Measurements from ENCODE around the gene ARHGAP23. TPM values are rescaled to one million over a fixed set of nuclear protein-coding genes. Genes with fewer than 3 reads are reported as not detected.
"Not testable (repeated sequence)": the region's sequence is repeated elsewhere in the genome, so short reads cannot be mapped to it uniquely, and the experiment has no call there.

Gene ARHGAP23
- polyA plus RNA-seq, 1 donor (not counting 4 experiments of a cell fraction or from before 2014, with no cell fraction given) = 6.1 TPM

GRCh38 chr17:38482039-38482699, 53.9 kb downstream of the ARHGAP23 start:
- H3K4me2 ChIP-seq (ENCODE audit: control insufficient read depth, extremely low read depth, insufficient read depth, low read depth, low read length); H3K9me3 ChIP-seq (ENCODE audit: control insufficient read depth, low read depth, low read length); H3K79me2 ChIP-seq (ENCODE audit: control insufficient read depth, insufficient read depth, low read length); H4K20me1 ChIP-seq (ENCODE audit: control insufficient read depth, extremely low read depth, insufficient read depth, low read length); dilution Hi-C loops (cut with MboI; ENCODE audit: extremely low pct_ligation_motif_present, low sequenced_read_pairs); H3K9ac ChIP-seq (ENCODE audit: control insufficient read depth, extremely low read depth, insufficient read depth, low read length); H3K27ac ChIP-seq (ENCODE audit: control insufficient read depth, insufficient read depth, low read length); H3K9me1 ChIP-seq (ENCODE audit: control insufficient read depth, extremely low read depth, insufficient read depth, low read length); H3K4me3 ChIP-seq (ENCODE audit: control insufficient read depth in 2 of 3, extremely low read depth in 1 of 3, insufficient read depth in 2 of 3, low read depth in 1 of 3, low read length in 3 of 3); H3K4me1 ChIP-seq (ENCODE audit: control insufficient read depth, extremely low read depth, insufficient read depth, low read length); H2AFZ ChIP-seq (ENCODE audit: control insufficient read depth, low read length); H3K27me3 ChIP-seq (ENCODE audit: control insufficient read depth, extremely low read depth, insufficient read depth, low read length); DNase-seq (ENCODE audit: low read depth, low spot score); FAIRE-seq: not testable (repeated sequence)
- H3K36me3 ChIP-seq (ENCODE audit: control insufficient read depth in 2 of 2, extremely low read depth in 1 of 2, insufficient read depth in 2 of 2, low read length in 2 of 2) = peaks cover 7 to 14% of the 10 kb centered on the region in 2 experiments

GRCh38 chr17:38482700-38483043, 54.4 kb downstream of the ARHGAP23 start:
- H3K9ac ChIP-seq (ENCODE audit: control insufficient read depth, extremely low read depth, insufficient read depth, low read length); H3K4me2 ChIP-seq (ENCODE audit: control insufficient read depth, extremely low read depth, insufficient read depth, low read depth, low read length); H3K4me1 ChIP-seq (ENCODE audit: control insufficient read depth, extremely low read depth, insufficient read depth, low read length); H2AFZ ChIP-seq (ENCODE audit: control insufficient read depth, low read length); H3K27ac ChIP-seq (ENCODE audit: control insufficient read depth, insufficient read depth, low read length); H4K20me1 ChIP-seq (ENCODE audit: control insufficient read depth, extremely low read depth, insufficient read depth, low read length); H3K79me2 ChIP-seq (ENCODE audit: control insufficient read depth, insufficient read depth, low read length); H3K27me3 ChIP-seq (ENCODE audit: control insufficient read depth, extremely low read depth, insufficient read depth, low read length); H3K9me3 ChIP-seq (ENCODE audit: control insufficient read depth, low read depth, low read length); dilution Hi-C loops (cut with MboI; ENCODE audit: extremely low pct_ligation_motif_present, low sequenced_read_pairs); DNase-seq (ENCODE audit: low read depth, low spot score); FAIRE-seq; H3K4me3 ChIP-seq (ENCODE audit: control insufficient read depth in 2 of 3, extremely low read depth in 1 of 3, insufficient read depth in 2 of 3, low read depth in 1 of 3, low read length in 3 of 3); H3K9me1 ChIP-seq (ENCODE audit: control insufficient read depth, extremely low read depth, insufficient read depth, low read length): not testable (repeated sequence)
- H3K36me3 ChIP-seq (ENCODE audit: control insufficient read depth in 2 of 2, extremely low read depth in 1 of 2, insufficient read depth in 2 of 2, low read length in 2 of 2) = peaks cover 7 to 14% of the 10 kb centered on the region in 2 experiments

- TF ChIP-seq CTCF (optimal IDR thresholded peaks at IDR 0.05 in 1 of 3, IDR thresholded peaks at IDR 0.05 in 1 of 3, conservative IDR thresholded peaks at IDR 0.05 in 1 of 3; ENCODE audit: extremely low read depth in 1 of 3, insufficient read depth in 2 of 3, low read length in 3 of 3) = peak in 2 of 3 experiments; percentile 59 to 71
- H2AFZ ChIP-seq (ENCODE audit: control insufficient read depth, low read length); H3K27ac ChIP-seq (ENCODE audit: control insufficient read depth, insufficient read depth, low read length); H3K4me3 ChIP-seq (ENCODE audit: control insufficient read depth in 2 of 3, extremely low read depth in 1 of 3, insufficient read depth in 2 of 3, low read depth in 1 of 3, low read length in 3 of 3); H4K20me1 ChIP-seq (ENCODE audit: control insufficient read depth, extremely low read depth, insufficient read depth, low read length); FAIRE-seq; H3K9me1 ChIP-seq (ENCODE audit: control insufficient read depth, extremely low read depth, insufficient read depth, low read length); H3K36me3 ChIP-seq (ENCODE audit: control insufficient read depth in 2 of 2, extremely low read depth in 1 of 2, insufficient read depth in 2 of 2, low read length in 2 of 2); dilution Hi-C loops (cut with MboI; ENCODE audit: extremely low pct_ligation_motif_present, low sequenced_read_pairs); H3K4me1 ChIP-seq (ENCODE audit: control insufficient read depth, extremely low read depth, insufficient read depth, low read length); H3K4me2 ChIP-seq (ENCODE audit: control insufficient read depth, extremely low read depth, insufficient read depth, low read depth, low read length); H3K9me3 ChIP-seq (ENCODE audit: control insufficient read depth, low read depth, low read length); H3K27me3 ChIP-seq (ENCODE audit: control insufficient read depth, extremely low read depth, insufficient read depth, low read length); H3K79me2 ChIP-seq (ENCODE audit: control insufficient read depth, insufficient read depth, low read length); DNase-seq (ENCODE audit: low read depth, low spot score): not testable (repeated sequence)
- peak overlapping the region; percentile 28 for H3K9ac ChIP-seq (ENCODE audit: control insufficient read depth, extremely low read depth, insufficient read depth, low read length)
Measured at GRCh38 chr17:38484242-38485145, 56.2 kb downstream of the ARHGAP23 start.

Data from keratinocyte (primary cell).